Upper lobe of left lung (tissue), 6 donors: ENCODE data around the gene MCF2L2. TPM values are rescaled to one million over a fixed set of nuclear protein-coding genes. Genes with fewer than 3 reads are reported as not detected.
A peak's percentile ranks its signal among the peaks of the same experiment; 100 is the strongest.

Experiments
- ATAC-seq, 2 donors: fragments of 200-7000 bp; cut with Tn5 transposase; one replicate each; pipeline ENCODE4 v1.9.1; 2022; ENCODE audit warnings: mild to moderate bottlenecking in 2 of 2, moderate library complexity in 2 of 2; ENCODE audit not compliant: low FRiP score in 2 of 2
- DNase-seq, 2 donors: peaks; one replicate each; pipeline ENCODE4 v3.0.0-alpha.2; 2019 to 2020
- H3K27ac ChIP-seq, 4 donors: fragments of 200-600 bp; sonication (generic); one replicate each; pipeline ENCODE4 v1.5.1; 2016 to 2019
- H3K27me3 ChIP-seq, 4 donors: fragments of 200-600 bp; sonication (generic); one replicate each; pipeline ENCODE4 v1.5.1; 2017 to 2019
- H3K36me3 ChIP-seq, 4 donors: fragments of 200-600 bp; sonication (generic); one replicate each; pipeline ENCODE4 v1.5.1; 2016 to 2019
- H3K4me1 ChIP-seq, 4 donors: fragments of 200-600 bp; sonication (generic); one replicate each; pipeline ENCODE4 v1.5.1; 2018 to 2019
- H3K4me3 ChIP-seq, 4 donors: fragments of 200-600 bp; sonication (generic); one replicate each; pipeline ENCODE4 v1.5.1; 2017 to 2019; ENCODE audit warnings: mild to moderate bottlenecking in 2 of 4, moderate library complexity in 1 of 4
- H3K9me3 ChIP-seq, 4 donors: fragments of 200-600 bp; sonication (generic); one replicate each; pipeline ENCODE4 v1.5.1; 2018 to 2019
- EP300 ChIP-seq, 4 donors: sonication (generic); formaldehyde crosslinking; IDR thresholded peaks; one replicate each; pipeline ENCODE4 v1.5.1; 2017; ENCODE audit warnings: antibody characterized with exemption in 4 of 4, control low read depth in 2 of 4
- POLR2A ChIP-seq, 4 donors: fragments of 450-650 bp; IDR thresholded peaks; one replicate each; pipeline ENCODE4 v1.5.1; 2016 to 2017; ENCODE audit warnings: antibody characterized with exemption in 4 of 4, mild to moderate bottlenecking in 2 of 4
- POLR2AphosphoS5 ChIP-seq, 2 donors: sonication (generic); formaldehyde crosslinking; IDR thresholded peaks; one replicate each; pipeline ENCODE4 v1.5.1; 2017; ENCODE audit warnings: antibody characterized with exemption in 2 of 2
- WGBS, 2 donors: methylation state at CpG; one replicate each; pipeline ENCODE4 v1.1.5; 2017 to 2018; 5-methylcytosine and 5-hydroxymethylcytosine counted together
- total RNA-seq, 6 donors: library from RNA; depleted of rRNA in 4 of 6; stranded (reverse); fragments of >200 nt in 4 of 6; gene quantifications; one replicate each; pipeline versions ENCODE4 v1.1.0 to v1.2.1, GENCODE V29; 2016 to 2021
- TF ChIP-seq, protein P1 (sequence below), 6 experiments: fragments of 450-650 bp in 4 of 6; fragments of 200-600 bp in 2 of 6; sonication (generic) in 2 of 6; IDR thresholded peaks; one replicate each; pipeline ENCODE4 v1.5.1; 2016 to 2019; ENCODE audit warnings: antibody characterized with exemption in 6 of 6
- donor health status: DM: no; HTN: no; CAD: no; lungs with moderate emphysema.
- donor health status: DM: no; HTN: yes; CAD: no; lungs with severe emphysema.

Gene MCF2L2
- total RNA-seq, 6 donors from 2014 or later: 0.22 to 2.0 (median 1.2) TPM

DNA sequence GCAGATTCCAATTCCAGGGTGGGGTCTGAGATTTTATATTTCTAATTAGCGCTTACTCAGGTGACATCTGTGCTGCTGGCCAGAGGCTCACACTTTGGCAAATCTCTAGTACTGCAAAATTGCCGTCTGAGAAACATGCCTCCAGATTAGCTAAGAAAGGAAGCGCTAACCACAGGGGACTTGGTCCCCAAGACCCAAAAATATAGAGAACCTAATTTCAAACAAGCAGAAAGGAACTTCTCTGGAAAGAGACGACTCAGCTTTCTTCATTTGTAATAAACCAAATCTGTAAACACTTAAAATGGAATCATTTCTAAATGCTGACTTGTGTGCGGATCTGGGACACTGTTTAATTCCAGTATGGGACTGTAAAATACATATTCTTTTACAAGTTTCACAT lies 119.7 kb downstream of the MCF2L2 start:
- no peaks in the 10 kb centered on the region for H3K9me3 ChIP-seq
- WGBS, 2 donors: 69 to 74% methylated on average over 5 of the region's 5 CpGs
- no peaks in the 10 kb centered on the region for H3K27me3 ChIP-seq
- ATAC-seq (no peak), DNase-seq (no peak)
- TF ChIP-seq EP300 (IDR thresholded peaks at IDR 0.05) (no peak), POLR2A (IDR thresholded peaks at IDR 0.05) (no peak)
- peaks cover 4 to 18% (median 12%) of the 10 kb centered on the region in 4 donors for H3K4me1 ChIP-seq
- no peaks in the 10 kb centered on the region for H3K36me3 ChIP-seq
- no peak overlapping the region for H3K4me3 ChIP-seq
- no peak overlapping the region for H3K27ac ChIP-seq

DNA sequence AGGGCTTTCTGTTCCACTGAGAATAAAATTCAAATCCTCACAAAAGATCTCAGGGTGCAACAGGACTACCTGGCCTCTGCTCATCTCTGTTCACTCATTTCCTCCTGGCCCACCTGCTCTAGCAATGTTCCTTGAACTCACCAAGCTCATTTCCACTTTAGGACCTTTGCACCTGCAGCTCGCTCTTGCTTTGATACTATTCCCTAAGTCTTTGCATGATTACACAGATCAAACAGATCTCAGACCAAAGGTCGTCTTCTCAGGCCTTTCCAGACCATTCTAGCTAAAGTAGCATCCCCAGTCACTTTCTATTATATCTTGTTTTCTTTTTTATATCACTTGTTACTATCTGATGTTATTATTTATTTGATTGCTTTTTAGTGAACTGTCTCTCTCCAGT lies 120.7 kb downstream of the MCF2L2 start:
- TF ChIP-seq POLR2A (IDR thresholded peaks at IDR 0.05) (no peak), POLR2AphosphoS5 (IDR thresholded peaks at IDR 0.05) (no peak), EP300 (IDR thresholded peaks at IDR 0.05) (no peak)
- TF ChIP-seq, protein P1, sequence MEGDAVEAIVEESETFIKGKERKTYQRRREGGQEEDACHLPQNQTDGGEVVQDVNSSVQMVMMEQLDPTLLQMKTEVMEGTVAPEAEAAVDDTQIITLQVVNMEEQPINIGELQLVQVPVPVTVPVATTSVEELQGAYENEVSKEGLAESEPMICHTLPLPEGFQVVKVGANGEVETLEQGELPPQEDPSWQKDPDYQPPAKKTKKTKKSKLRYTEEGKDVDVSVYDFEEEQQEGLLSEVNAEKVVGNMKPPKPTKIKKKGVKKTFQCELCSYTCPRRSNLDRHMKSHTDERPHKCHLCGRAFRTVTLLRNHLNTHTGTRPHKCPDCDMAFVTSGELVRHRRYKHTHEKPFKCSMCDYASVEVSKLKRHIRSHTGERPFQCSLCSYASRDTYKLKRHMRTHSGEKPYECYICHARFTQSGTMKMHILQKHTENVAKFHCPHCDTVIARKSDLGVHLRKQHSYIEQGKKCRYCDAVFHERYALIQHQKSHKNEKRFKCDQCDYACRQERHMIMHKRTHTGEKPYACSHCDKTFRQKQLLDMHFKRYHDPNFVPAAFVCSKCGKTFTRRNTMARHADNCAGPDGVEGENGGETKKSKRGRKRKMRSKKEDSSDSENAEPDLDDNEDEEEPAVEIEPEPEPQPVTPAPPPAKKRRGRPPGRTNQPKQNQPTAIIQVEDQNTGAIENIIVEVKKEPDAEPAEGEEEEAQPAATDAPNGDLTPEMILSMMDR (IDR thresholded peaks at IDR 0.05): no peak
- no peak for DNase-seq
- WGBS, 2 donors: 96 to 100% methylated on average over 2 of the region's 2 CpGs
- Histone ChIP-seq H3K4me1 (peaks cover 4 to 17% (median 10%) of the 10 kb centered on the region in 4 donors), H3K36me3 (no peaks in the 10 kb centered on the region), H3K27me3 (no peaks in the 10 kb centered on the region), H3K27ac (peak overlapping the region in 3 of 4 donors; percentile 17 to 79 (median 70)), H3K4me3 (no peak overlapping the region), H3K9me3 (no peaks in the 10 kb centered on the region)
- no peak for ATAC-seq

DNA sequence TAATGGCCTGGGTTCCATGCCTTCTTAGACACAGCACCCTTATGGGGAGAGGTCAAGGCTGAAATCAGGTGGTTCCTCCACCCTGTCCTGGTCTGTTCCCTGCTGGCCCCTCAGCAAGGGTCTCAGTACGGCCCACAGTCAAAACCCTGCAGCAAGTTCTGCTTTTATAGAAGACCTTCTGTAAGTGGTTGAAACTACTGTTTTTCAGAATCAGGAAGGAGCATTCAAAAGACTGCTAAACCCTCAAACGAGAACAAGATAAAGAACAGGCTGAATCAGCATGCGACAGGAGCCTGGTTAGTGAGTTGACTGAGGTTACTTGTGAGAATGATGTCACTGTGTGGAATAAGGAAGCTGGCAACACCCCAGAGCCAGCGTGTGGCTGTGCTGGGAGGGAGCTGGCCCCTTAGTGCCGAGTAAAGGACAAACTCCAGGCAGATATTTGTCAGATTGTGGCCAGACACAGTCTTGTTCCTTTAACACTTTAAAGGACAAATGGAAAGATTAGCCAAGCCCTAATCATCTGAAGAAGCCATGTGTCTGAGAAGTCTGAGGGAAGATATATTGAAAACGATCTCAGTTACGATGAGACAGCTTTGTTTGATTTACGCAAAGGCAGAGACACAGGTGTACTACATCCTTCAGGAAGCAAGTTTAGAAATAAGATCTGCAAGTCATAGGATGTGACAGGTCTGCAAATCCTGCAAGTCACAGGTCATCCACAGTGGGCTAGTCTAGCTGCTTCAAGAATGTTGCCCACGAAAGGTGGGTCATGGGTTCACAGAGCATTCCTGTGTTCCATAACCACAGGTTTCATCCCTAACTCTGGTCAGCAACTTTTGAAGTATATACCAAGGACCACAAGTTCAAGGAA lies 121.4 kb downstream of the MCF2L2 start:
- 44% methylated on average over 9 of the region's 9 CpGs for WGBS, 2 donors
- no peaks in the 10 kb centered on the region for H3K27me3 ChIP-seq
- ATAC-seq (peak; percentile 93), DNase-seq (peak; percentile 44 to 94)
- peak overlapping the region; percentile 61 to 79 (median 68) for H3K27ac ChIP-seq
- H3K9me3 ChIP-seq: no peaks in the 10 kb centered on the region
- H3K36me3 ChIP-seq: no peaks in the 10 kb centered on the region
- peak in 1 of 2 donors; percentile 53 for TF ChIP-seq POLR2AphosphoS5 (IDR thresholded peaks at IDR 0.05)
- TF ChIP-seq, protein P1 (IDR thresholded peaks at IDR 0.05): no peak
- peak in 1 of 4 donors; percentile 52 for TF ChIP-seq EP300 (IDR thresholded peaks at IDR 0.05)
- peak in 1 of 4 donors; percentile 53 for TF ChIP-seq POLR2A (IDR thresholded peaks at IDR 0.05)
- peaks cover 4 to 17% (median 10%) of the 10 kb centered on the region in 4 donors for H3K4me1 ChIP-seq
- H3K4me3 ChIP-seq: no peak overlapping the region

DNA sequence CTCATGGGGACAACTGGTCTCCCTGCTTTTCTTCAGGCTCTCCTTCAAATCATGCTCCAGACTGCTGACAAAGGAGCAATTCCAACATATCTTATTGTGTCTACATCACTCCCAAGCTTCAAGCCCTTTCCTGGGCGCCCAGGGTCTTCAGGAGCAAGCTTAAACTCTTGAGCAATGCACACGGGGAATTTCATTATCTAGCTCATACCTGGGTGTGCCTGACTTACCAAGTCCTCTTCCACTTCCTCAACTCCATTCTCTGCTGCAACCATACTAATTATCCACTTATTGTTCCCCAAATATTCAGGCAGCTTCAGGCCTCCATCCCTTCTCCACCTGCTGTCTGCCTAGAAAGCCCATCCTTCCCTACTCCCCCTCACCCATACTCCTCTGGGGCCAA lies 124.7 kb downstream of the MCF2L2 start:
- DNase-seq: no peak

DNA sequence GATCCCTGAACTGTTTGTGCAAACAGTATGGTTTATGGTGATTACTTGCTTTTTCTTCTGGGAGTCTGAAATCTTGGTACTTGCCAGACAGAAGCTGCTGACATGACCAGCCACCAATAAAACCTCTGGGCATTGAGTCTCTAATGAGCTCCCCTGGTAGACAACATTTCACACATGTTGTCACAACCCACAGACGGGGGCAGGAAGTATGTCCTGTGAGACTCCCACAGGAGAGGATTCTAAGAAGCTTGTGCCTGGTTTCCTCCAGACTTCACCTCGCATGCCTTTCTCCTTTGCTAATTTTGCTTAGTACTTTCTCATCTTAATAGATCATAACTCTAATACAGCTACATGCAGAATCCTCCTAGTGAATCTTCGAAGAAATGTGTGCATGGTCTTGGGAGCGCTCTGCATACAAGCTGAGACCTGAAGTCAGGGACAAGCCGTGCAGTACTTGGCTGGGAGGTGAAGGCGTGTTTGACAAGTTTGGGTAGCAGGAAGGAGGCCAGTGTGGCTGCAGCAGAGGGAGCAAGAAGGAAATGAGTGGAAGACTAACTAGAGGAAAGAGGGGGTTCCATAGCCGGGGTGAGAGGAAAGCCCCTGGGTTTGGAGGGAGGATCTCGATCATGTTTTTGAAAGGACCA lies 126.4 kb downstream of the MCF2L2 start:
- no peaks in the 10 kb centered on the region for H3K27me3 ChIP-seq
- DNase-seq: no peak
- no peak overlapping the region for H3K27ac ChIP-seq
- H3K9me3 ChIP-seq: no peaks in the 10 kb centered on the region
- H3K4me1 ChIP-seq: peaks cover 2 to 11% (median 7%) of the 10 kb centered on the region in 4 donors
- no peak overlapping the region for H3K4me3 ChIP-seq
- H3K36me3 ChIP-seq: no peaks in the 10 kb centered on the region
- WGBS, 2 donors: 65 to 73% methylated on average over 8 of the region's 8 CpGs
- ATAC-seq: no peak
- TF ChIP-seq POLR2AphosphoS5 (IDR thresholded peaks at IDR 0.05) (no peak), EP300 (IDR thresholded peaks at IDR 0.05) (no peak), POLR2A (IDR thresholded peaks at IDR 0.05) (no peak)
- TF ChIP-seq, protein P1 (IDR thresholded peaks at IDR 0.05): no peak

More for the DNA sequence above, 124.7 kb downstream of the MCF2L2 start:
- Histone ChIP-seq H3K4me3 (no peak overlapping the region), H3K36me3 (no peaks in the 10 kb centered on the region), H3K9me3 (no peaks in the 10 kb centered on the region), H3K4me1 (peaks cover 4 to 15% (median 9%) of the 10 kb centered on the region in 4 donors), H3K27ac (no peak overlapping the region), H3K27me3 (no peaks in the 10 kb centered on the region)
- ATAC-seq: no peak
- TF ChIP-seq EP300 (IDR thresholded peaks at IDR 0.05) (no peak), POLR2A (IDR thresholded peaks at IDR 0.05) (no peak), POLR2AphosphoS5 (IDR thresholded peaks at IDR 0.05) (no peak)
- TF ChIP-seq, protein P1 (IDR thresholded peaks at IDR 0.05): no peak
- WGBS, 2 donors: 74 to 80% methylated on average over 2 of the region's 2 CpGs
